Vagina (tissue), 2 donors: ENCODE measurements around the gene ACOX2. TPM values are rescaled to one million over a fixed set of nuclear protein-coding genes. Genes with fewer than 3 reads are reported as not detected.

Source experiments
- DNase-seq, 2 donors: peaks; one replicate each; pipeline ENCODE4 v3.0.0-alpha.2; 2017; ENCODE audit errors: extremely low spot score in 2 of 2
- H3K27ac ChIP-seq: fragments of 200-600 bp; sonication (generic); one replicate; pipeline ENCODE4 v1.5.1; 2019
- H3K27me3 ChIP-seq: fragments of 200-600 bp; sonication (generic); one replicate; pipeline ENCODE4 v1.5.1; 2019
- H3K36me3 ChIP-seq, 2 donors: fragments of 200-600 bp; sonication (generic); one replicate each; pipeline ENCODE4 v1.5.1; 2017 to 2019
- H3K4me1 ChIP-seq: fragments of 200-600 bp; sonication (generic); one replicate; pipeline ENCODE4 v1.5.1; 2019
- H3K4me3 ChIP-seq, 2 donors: fragments of 200-600 bp; sonication (generic); 1 replicate in 1 of 2; 2 replicates in 1 of 2; pipeline ENCODE4 v1.5.1; 2016 to 2019
- H3K9me3 ChIP-seq: fragments of 200-600 bp; sonication (generic); one replicate; pipeline ENCODE4 v1.5.1; 2019
- POLR2A ChIP-seq, 2 donors: fragments of 450-650 bp; IDR thresholded peaks; one replicate each; pipeline ENCODE4 v1.6.1; 2017; ENCODE audit warnings: antibody characterized with exemption in 2 of 2, mild to moderate bottlenecking in 2 of 2, moderate library complexity in 2 of 2
- POLR2AphosphoS5 ChIP-seq, 2 donors: sonication (generic); formaldehyde crosslinking; IDR thresholded peaks; one replicate each; pipeline ENCODE4 v1.9.0; 2017; ENCODE audit warnings: antibody characterized with exemption in 2 of 2, mild to moderate bottlenecking in 2 of 2, low read depth in 1 of 2; ENCODE audit not compliant: insufficient read depth in 1 of 2
- intact Hi-C: fragments of 100-400 bp; cut with DNase I; formaldehyde crosslinking; loops from one replicate; pipeline ENCODE4 v1.15.1; 2023
- total RNA-seq: library from RNA; depleted of rRNA; stranded (reverse); fragments of >200 nt; gene quantifications from one replicate; pipeline ENCODE4 v1.2.3, GENCODE V29; 2016
- TF ChIP-seq, protein P1 (sequence below), 3 experiments: fragments of 450-650 bp in 2 of 3; fragments of 200-600 bp in 1 of 3; sonication (generic) in 1 of 3; IDR thresholded peaks; one replicate each; pipeline ENCODE4 v1.5.1; 2017 to 2019; ENCODE audit warnings: antibody characterized with exemption in 3 of 3, mild to moderate bottlenecking in 2 of 3, moderate library complexity in 2 of 3

Gene ACOX2
- total RNA-seq, 1 donor from 2014 or later = 24.8 TPM

DNA sequence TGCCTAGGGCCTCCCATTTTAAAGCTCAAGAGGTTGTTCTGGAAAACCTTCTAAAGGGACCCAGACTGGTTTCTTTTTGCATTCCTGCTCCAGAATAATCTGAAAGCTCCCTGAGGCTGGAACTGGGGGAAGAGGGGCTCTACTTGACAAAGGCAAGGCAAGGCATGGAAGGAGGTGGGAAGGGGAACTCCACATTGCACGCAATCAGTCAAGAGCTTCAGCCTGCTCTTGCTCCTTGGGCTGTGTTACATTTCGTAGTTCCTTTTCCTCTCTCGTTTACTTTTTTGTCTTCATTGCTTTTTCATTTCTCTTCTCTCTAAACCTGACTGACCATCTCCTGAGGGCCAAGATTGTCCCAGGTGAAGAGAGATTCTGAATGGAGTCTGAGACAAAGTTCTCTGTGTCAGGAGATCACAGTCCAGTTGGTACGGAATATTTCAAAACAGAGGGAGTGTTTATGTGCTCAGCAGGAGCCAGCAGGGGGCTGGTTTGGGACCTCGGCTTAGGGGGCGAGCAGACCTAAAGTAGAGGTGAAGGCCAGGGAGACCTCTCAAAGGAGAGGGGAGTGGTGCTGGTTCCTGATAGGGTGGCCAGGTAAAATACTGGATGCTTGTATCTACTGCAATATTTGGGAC, 51.1 kb downstream of the ACOX2 start:
- Histone ChIP-seq H3K27ac (no peak overlapping the region), H3K4me3 (no peak overlapping the region), H3K9me3 (no peaks in the 10 kb centered on the region), H3K4me1 (peaks cover 18% of the 10 kb centered on the region), H3K27me3 (no peaks in the 10 kb centered on the region), H3K36me3 (no peaks in the 10 kb centered on the region)
- intact Hi-C loops = loop anchor here (10.0 kb wide), 1 partner anchor 151 kb away; the partner anchor contains the start of gene PXK
- TF ChIP-seq, protein P1, sequence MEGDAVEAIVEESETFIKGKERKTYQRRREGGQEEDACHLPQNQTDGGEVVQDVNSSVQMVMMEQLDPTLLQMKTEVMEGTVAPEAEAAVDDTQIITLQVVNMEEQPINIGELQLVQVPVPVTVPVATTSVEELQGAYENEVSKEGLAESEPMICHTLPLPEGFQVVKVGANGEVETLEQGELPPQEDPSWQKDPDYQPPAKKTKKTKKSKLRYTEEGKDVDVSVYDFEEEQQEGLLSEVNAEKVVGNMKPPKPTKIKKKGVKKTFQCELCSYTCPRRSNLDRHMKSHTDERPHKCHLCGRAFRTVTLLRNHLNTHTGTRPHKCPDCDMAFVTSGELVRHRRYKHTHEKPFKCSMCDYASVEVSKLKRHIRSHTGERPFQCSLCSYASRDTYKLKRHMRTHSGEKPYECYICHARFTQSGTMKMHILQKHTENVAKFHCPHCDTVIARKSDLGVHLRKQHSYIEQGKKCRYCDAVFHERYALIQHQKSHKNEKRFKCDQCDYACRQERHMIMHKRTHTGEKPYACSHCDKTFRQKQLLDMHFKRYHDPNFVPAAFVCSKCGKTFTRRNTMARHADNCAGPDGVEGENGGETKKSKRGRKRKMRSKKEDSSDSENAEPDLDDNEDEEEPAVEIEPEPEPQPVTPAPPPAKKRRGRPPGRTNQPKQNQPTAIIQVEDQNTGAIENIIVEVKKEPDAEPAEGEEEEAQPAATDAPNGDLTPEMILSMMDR (IDR thresholded peaks at IDR 0.05) = no peak
- TF ChIP-seq POLR2AphosphoS5 (IDR thresholded peaks at IDR 0.05; ENCODE audit: insufficient read depth in 1 of 2, low read depth in 1 of 2) (no peak), POLR2A (IDR thresholded peaks at IDR 0.05) (no peak)
- DNase-seq = no peak

DNA sequence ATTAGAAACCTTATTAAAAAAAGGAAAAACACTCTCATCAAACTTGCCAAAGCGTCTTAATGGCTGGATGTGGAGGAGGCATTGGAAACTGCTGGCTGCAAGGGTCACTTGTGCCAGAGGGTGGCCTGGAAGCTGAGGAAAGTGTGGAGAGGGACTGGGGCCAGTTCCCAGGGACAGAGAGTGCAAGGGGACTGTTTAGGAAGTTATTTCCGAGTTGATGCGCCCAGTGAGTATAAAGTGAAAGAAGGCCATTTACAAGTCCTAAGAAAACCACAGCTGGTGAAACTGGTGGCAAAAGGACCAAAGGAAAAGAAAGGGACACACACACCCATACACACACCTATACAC, 52.3 kb downstream of the ACOX2 start:
- no peak overlapping the region for H3K27ac ChIP-seq
- intact Hi-C loops = loop anchor here (10.0 kb wide), 1 partner anchor 150 kb away; the partner anchor contains the start of gene PXK
- H3K36me3 ChIP-seq = no peaks in the 10 kb centered on the region
- TF ChIP-seq POLR2AphosphoS5 (IDR thresholded peaks at IDR 0.05; ENCODE audit: insufficient read depth in 1 of 2, low read depth in 1 of 2) (no peak), POLR2A (IDR thresholded peaks at IDR 0.05) (no peak)
- TF ChIP-seq, protein P1 (IDR thresholded peaks at IDR 0.05) = no peak
- no peaks in the 10 kb centered on the region for H3K9me3 ChIP-seq
- H3K4me1 ChIP-seq = peaks cover 8% of the 10 kb centered on the region
- no peak for DNase-seq
- no peaks in the 10 kb centered on the region for H3K27me3 ChIP-seq
- no peak overlapping the region for H3K4me3 ChIP-seq

DNA sequence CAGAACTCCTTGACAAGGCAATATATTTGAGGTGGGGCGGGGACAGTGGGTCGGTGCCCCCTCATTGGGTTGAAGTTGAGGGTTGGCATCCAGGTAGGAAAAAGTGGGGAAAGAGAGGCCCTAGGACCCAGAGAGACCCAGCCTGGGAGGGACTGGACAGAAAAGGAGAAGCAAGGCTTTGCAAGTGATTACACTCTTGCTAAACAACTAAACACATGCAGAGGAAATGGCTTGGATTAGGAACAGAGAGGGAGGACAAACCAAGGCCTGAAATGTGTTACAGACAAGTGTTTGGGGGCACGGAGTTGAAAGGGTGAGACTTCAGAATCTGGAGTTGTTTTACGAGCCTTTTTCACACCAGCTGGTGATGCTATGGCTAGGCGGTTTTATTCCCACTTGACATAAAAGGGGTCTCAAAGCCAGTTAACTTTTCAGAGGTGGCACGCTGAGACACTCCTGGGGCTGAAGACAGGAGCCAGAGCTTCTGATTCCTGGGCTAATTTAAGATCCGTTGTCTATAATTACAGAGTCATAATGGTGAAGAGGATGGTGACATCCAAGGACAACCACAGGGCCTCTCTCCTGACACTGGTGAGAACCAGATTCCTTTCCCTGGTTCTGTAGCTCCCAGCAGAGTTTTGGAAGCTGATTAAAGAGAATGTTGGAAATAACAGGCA, 52.8 kb downstream of the ACOX2 start:
- Histone ChIP-seq H3K4me3 (no peak overlapping the region), H3K4me1 (peaks cover 8% of the 10 kb centered on the region), H3K36me3 (no peaks in the 10 kb centered on the region), H3K9me3 (no peaks in the 10 kb centered on the region), H3K27ac (no peak overlapping the region), H3K27me3 (no peaks in the 10 kb centered on the region)
- intact Hi-C loops = loop anchor here (10.0 kb wide), 1 partner anchor 149 kb away; the partner anchor contains the start of gene PXK
- TF ChIP-seq, protein P1 (IDR thresholded peaks at IDR 0.05) = no peak
- TF ChIP-seq POLR2AphosphoS5 (IDR thresholded peaks at IDR 0.05; ENCODE audit: insufficient read depth in 1 of 2, low read depth in 1 of 2) = no peak
- no peak for TF ChIP-seq POLR2A (IDR thresholded peaks at IDR 0.05)
- DNase-seq = no peak

DNA sequence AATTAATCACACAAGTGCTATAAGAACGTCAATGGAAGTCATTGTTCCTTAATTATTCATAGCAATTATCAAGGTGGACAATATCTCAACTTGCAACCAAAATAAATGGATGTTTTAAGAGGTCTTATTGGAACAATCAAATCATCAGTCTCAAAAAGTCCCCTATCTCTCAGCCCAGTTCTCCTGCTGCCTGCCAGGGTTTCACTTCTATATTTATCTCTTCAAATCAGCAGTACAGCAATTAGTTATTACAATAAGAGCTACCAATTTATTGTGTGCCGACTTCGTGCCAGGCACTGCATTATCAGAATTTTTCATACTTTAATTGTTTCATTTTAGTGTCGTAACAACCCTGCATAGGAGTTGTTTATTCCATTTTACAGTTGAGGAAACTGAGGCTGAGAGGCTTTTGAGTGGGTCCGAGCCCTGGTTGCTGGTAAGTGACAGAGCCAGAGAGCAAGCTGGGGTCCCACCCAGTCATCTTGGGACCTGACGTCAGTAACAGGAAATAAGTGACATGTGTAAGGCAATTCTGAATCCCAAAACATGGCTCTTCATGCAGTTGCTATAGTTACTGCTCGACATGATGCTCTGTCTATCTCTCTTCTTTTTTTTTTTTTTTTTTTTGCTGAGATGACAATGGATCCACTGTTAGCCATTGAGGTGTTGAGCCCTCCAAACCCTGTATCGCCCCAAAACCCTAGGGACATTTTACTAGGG, 53.9 kb downstream of the ACOX2 start:
- no peak overlapping the region for H3K27ac ChIP-seq
- no peaks in the 10 kb centered on the region for H3K36me3 ChIP-seq
- H3K9me3 ChIP-seq = no peaks in the 10 kb centered on the region
- TF ChIP-seq, protein P1 (IDR thresholded peaks at IDR 0.05) = no peak
- TF ChIP-seq POLR2AphosphoS5 (IDR thresholded peaks at IDR 0.05; ENCODE audit: insufficient read depth in 1 of 2, low read depth in 1 of 2) (no peak), POLR2A (IDR thresholded peaks at IDR 0.05) (no peak)
- H3K4me1 ChIP-seq = peaks cover 8% of the 10 kb centered on the region
- no peaks in the 10 kb centered on the region for H3K27me3 ChIP-seq
- no peak overlapping the region for H3K4me3 ChIP-seq
- DNase-seq = no peak
- intact Hi-C loops = loop anchor here (10.0 kb wide), 1 partner anchor 148 kb away; the partner anchor contains the start of gene PXK
